A549 treated with CORT108297 at 1 μM for 4 hours (cell line): ENCODE data around the gene GDPD3. TPM values are rescaled to one million over a fixed set of nuclear protein-coding genes. Genes with fewer than 3 reads are reported as not detected.

ENCODE experiments used
- total RNA-seq: library from RNA; stranded (reverse); fragments of 200-300 nt; extraction: Qiagen RNA extraction; gene quantifications from 5 replicates; pipeline ENCODE4 v1.2.3, GENCODE V29; 2022

GDPD3 gene
- 1.2 to 3.0 TPM (median 1.8 TPM) in 5 replicates for total RNA-seq

GRCh38 chr16:30113031-30113710 is at the start of gene GDPD3:
Gene GDPD3 (minus strand): TSS chr16:30113537. CDS start chr16:30113478, 59 bp downstream.

GRCh38 chr16:30096105-30096861 is 17.1 kb downstream of the GDPD3 start, which contains the start of gene YPEL3:
Gene YPEL3 (minus strand): TSS chr16:30096213. CDS start chr16:30095482, 731 bp downstream.

DNA sequence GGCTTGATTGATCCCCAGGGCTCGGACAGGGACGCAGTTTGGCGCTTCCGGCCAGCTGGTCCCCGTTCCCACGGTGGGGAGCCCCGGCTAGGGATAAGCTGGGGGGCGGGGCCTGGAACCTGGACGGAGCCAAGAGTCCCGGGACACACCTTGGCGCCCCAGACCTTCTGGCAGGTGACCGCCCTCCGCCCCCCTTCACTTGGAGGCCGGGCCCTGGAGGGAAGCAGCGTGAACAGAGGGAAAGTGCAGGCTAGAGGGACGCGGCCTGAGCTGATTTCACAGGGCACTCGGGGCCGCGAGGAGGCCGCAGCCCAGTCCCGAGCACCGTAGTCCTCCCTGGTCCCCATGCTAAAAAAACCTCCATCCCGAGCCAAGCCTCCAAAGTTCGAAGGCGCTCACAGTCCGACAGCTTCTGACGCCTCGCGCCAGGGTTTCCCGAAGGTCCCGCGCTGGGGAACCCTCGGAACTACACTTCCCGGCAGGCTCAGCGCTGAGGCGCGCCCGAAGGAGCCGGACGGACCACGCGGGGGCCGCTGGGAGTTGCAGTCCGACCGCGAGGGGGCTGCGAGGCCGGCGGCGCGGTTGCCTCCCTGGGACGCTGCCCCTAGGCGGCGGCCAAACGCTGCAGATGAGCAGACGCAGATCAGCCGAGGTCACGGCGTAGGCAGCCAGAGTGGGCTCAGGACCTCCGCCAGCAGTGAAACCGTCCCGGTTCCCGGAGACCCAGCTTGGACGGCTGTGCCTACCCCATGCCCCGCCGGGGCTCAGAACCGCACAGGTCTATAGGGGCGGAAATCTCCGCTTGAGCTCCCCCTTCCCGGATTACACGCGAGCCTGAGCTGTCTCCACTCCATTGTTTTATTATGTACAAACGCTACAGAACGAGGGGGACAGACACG is 21.6 kb downstream of the GDPD3 start, which contains the start of gene TBX6:
Gene TBX6, minus strand, starts transcription at position 451 of the 899 bp plus-strand sequence. CDS start 731 bp downstream, outside the sequence.

GRCh38 chr16:30075503-30076275 is 37.6 kb downstream of the GDPD3 start, which contains the start of gene PPP4C:
Gene PPP4C (plus strand): TSS chr16:30075994. CDS start chr16:30076378, 384 bp downstream.

DNA sequence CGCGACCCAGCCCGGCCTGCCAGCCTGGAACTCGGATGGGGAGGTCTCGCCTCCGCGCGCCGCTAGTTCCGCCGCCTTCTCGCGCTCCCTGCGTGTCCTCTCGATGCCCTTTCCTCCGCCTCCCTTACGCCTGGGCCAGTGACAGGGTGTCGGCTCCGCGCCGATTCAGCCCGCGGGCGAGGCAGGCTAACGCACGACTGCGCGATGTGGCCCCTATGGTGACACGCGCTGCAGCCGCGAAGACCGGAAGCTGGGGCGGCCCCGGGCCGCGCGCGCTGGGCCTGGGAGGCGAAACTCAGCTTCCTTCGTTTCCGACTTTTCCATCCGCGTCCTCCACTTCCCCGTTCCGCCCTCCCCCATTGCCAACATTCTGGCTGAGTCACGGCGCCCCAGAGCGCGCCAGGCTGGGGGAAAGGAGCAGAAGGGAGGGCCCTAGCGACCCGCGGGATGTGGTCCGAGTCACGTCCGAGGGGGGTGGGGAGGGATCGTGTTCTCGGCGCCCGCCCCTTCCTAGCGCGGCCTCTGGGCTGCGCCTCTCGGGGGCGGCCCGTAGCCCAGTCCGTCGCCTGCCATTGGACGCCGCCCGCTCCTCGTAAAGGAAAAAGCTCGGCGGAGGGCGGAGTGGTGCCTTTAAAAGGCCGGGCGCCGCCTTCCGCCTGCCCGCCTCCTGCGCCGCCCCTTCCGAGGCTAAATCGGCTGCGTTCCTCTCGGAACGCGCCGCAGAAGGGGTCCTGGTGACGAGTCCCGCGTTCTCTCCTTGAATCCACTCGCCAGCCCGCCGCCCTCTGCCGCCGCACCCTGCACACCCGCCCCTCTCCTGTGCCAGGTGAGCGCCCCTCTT is 48.0 kb downstream of the GDPD3 start, which contains the start of gene ALDOA:
Gene ALDOA, plus strand, starts transcription at position 659 of the 841 bp plus-strand sequence. CDS start 1,138 bp downstream, outside the sequence.

Other genes with a start within 250 kb of the GDPD3 start
- 16.9 to 23.6 TPM (median 21.7 TPM) in 5 replicates for gene SEZ6L2, start 214.0 kb downstream of the GDPD3 start, total RNA-seq
- gene ASPHD1, start 213.0 kb downstream of the GDPD3 start, total RNA-seq, result 16.3 to 30.7 TPM (median 27.0 TPM) in 5 replicates
- gene KCTD13, start 187.3 kb downstream of the GDPD3 start, total RNA-seq, result 14.2 to 21.4 TPM (median 19.0 TPM) in 5 replicates
- gene TMEM219, start 151.5 kb downstream of the GDPD3 start, total RNA-seq, result 78.2 to 104 TPM (median 102 TPM) in 5 replicates
- gene TAOK2, start 139.7 kb downstream of the GDPD3 start, total RNA-seq, result 24.7 to 36.8 TPM (median 34.0 TPM) in 5 replicates
- gene HIRIP3, start 117.9 kb downstream of the GDPD3 start, total RNA-seq, result 13.5 to 17.8 TPM (median 15.3 TPM) in 5 replicates
- 107 to 127 TPM (median 109 TPM) in 5 replicates for gene INO80E, start 117.3 kb downstream of the GDPD3 start, total RNA-seq
- 1.7 to 3.3 TPM (median 2.7 TPM) in 5 replicates for gene DOC2A, start 102.5 kb downstream of the GDPD3 start, total RNA-seq
- not detected in 5 replicates for gene C16orf92, start 90.3 kb downstream of the GDPD3 start, total RNA-seq
- 0.23 to 0.58 TPM (median 0.42 TPM) in 5 replicates for gene TLCD3B, start 82.3 kb downstream of the GDPD3 start, total RNA-seq
- 1,632 to 1,949 TPM (median 1,887 TPM) in 5 replicates for gene ALDOA, start 47.8 kb downstream of the GDPD3 start, total RNA-seq
- 130 to 155 TPM (median 149 TPM) in 5 replicates for gene PPP4C, start 37.5 kb downstream of the GDPD3 start, total RNA-seq
- gene TBX6, start 21.6 kb downstream of the GDPD3 start, total RNA-seq, result 0.08 to 0.34 TPM (median 0.29 TPM) in 5 replicates
- gene YPEL3, start 17.3 kb downstream of the GDPD3 start, total RNA-seq, result 6.0 to 12.1 TPM (median 10.9 TPM) in 5 replicates
- 31.0 to 37.4 TPM (median 35.7 TPM) in 5 replicates for gene MAPK3, start 9.7 kb upstream of the GDPD3 start, total RNA-seq
- gene CORO1A, start 70.1 kb upstream of the GDPD3 start, total RNA-seq, result 2.6 to 3.7 TPM (median 2.8 TPM) in 5 replicates
- gene BOLA2B, start 80.1 kb upstream of the GDPD3 start, total RNA-seq, result 128 to 240 TPM (median 221 TPM) in 5 replicates
- gene SLX1A, start 80.3 kb upstream of the GDPD3 start, total RNA-seq, result 11.1 to 23.3 TPM (median 17.7 TPM) in 5 replicates
- 6.1 to 13.7 TPM (median 8.6 TPM) in 5 replicates for gene SULT1A3, start 85.7 kb upstream of the GDPD3 start, total RNA-seq
- gene NPIPB13, start 134.9 kb upstream of the GDPD3 start, total RNA-seq, result 2.0 to 2.8 TPM (median 2.2 TPM) in 5 replicates
- gene CD2BP2, start 241.8 kb upstream of the GDPD3 start, total RNA-seq, result 61.6 to 68.7 TPM (median 66.4 TPM) in 5 replicates